GM18505 (cell line): ENCODE results near the gene ANGPTL2.

Experiments
- ATAC-seq: cut with Tn5 transposase; IDR thresholded peaks from one replicate; pipeline ENCODE4 v1.9.1; 2021; ENCODE audit not compliant: unreplicated experiment
- POLR2A ChIP-seq: IDR thresholded peaks from 4 replicates; pipeline ENCODE4 v1.6.1; 2011; ENCODE audit warnings: borderline replicate concordance; ENCODE audit not compliant: insufficient read depth, insufficient read length; ENCODE audit errors: extremely low read depth

The ANGPTL2 gene

GRCh38 chr9:127093319-127094020 is 29.0 kb downstream of the ANGPTL2 start:
- TF ChIP-seq POLR2A = no peak
- ATAC-seq = no peak

- TF ChIP-seq POLR2A = no peak
These were observed 30.3 kb downstream of the ANGPTL2 start for GRCh38 chr9:127092041-127092608.

GRCh38 chr9:127091526-127091925 is 30.9 kb downstream of the ANGPTL2 start:
- ATAC-seq = no peak

More at GRCh38 chr9:127092041-127092608, 30.3 kb downstream of the ANGPTL2 start:
- no peak for ATAC-seq

GRCh38 chr9:127090341-127090985 is 32.0 kb downstream of the ANGPTL2 start:
- no peak for ATAC-seq
- TF ChIP-seq POLR2A = no peak

More at GRCh38 chr9:127091526-127091925, 30.9 kb downstream of the ANGPTL2 start:
- no peak for TF ChIP-seq POLR2A

GRCh38 chr9:127089631-127090081 is 32.8 kb downstream of the ANGPTL2 start:
- no peak for TF ChIP-seq POLR2A
- ATAC-seq = no peak

- no peak for TF ChIP-seq POLR2A
- ATAC-seq = no peak
These were observed 33.5 kb downstream of the ANGPTL2 start for GRCh38 chr9:127088724-127089615.

GRCh38 chr9:127087836-127088235 is 34.6 kb downstream of the ANGPTL2 start:
- no peak for ATAC-seq
- no peak for TF ChIP-seq POLR2A

- no peak for ATAC-seq
- no peak for TF ChIP-seq POLR2A
These were observed 35.0 kb downstream of the ANGPTL2 start for GRCh38 chr9:127087411-127087810.

GRCh38 chr9:127086771-127087170 is 35.7 kb downstream of the ANGPTL2 start:
- TF ChIP-seq POLR2A = no peak
- ATAC-seq = no peak

- TF ChIP-seq POLR2A = no peak
- ATAC-seq = no peak
These were observed 37.2 kb downstream of the ANGPTL2 start for GRCh38 chr9:127085186-127085585.

GRCh38 chr9:127084076-127085039 is 38.1 kb downstream of the ANGPTL2 start:
- no peak for ATAC-seq
- TF ChIP-seq POLR2A = no peak
